ENCODE data around the gene DIAPH3.

The DIAPH3 gene

DNA sequence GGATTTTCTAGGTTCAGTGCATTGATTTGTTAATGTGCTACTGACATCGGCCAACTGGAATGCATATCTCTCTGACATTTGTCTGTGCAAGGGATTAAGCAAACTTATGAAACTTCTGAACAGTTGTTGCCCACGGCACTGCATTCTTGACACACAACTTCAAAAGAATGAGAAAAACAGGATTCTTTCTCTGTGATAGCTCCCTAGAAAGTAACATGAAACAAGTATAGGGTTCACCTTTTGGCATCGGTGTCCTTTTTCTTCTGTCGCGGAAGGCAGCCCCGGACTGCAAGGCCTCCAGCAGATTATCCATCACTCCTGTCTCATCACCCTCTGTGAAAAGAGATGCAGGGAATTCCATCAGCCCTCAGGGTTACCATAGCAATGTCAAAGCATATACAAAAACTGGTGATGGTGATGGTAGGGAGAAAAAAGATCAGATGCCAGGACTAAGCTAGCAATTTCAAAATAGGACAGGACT is 389.2 kb downstream of the DIAPH3 start:
- DNase-seq (ENCODE audit: low read depth in 2 of 2): no peak

DNA sequence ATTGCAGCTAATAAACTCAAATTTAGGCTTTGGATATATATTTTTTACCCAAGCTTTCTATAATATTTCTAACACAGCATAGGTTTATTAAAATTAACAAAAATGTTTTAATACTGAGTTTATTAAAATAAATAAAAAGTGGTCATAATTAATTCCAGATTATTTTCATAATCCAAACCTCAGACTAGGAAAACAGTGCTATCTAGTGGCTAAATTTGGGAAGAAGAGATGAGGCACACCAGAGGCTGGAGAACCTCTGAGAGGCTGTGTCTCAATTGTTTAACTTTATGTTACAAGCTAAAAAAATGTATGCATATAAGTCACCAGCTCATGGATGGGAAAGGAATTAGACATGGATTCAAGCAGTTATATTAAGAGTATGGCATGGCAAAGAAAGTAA is 392.5 kb downstream of the DIAPH3 start:
- DNase-seq (ENCODE audit: low read depth in 2 of 2): no peak

DNA sequence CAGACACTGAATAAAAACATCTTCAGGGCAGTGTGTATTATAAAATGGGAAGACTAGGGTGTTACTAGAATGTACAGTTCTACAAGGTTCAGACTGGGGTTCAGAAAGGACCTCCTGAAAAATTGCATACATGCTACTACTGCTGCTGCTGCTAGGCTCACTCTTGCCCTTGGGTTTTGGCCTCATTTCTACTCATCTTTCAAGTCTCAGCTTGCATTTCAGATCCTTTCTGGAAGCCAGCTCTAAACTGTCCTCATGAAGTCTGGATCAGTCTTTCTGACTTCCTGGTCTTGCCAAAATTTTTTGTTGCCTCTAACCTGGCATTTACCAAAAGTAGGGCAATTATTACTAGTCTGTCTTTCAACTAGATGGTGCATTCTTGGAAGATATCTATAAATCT is 393.3 kb downstream of the DIAPH3 start:
- no peak for DNase-seq (ENCODE audit: low read depth in 2 of 2)

DNA sequence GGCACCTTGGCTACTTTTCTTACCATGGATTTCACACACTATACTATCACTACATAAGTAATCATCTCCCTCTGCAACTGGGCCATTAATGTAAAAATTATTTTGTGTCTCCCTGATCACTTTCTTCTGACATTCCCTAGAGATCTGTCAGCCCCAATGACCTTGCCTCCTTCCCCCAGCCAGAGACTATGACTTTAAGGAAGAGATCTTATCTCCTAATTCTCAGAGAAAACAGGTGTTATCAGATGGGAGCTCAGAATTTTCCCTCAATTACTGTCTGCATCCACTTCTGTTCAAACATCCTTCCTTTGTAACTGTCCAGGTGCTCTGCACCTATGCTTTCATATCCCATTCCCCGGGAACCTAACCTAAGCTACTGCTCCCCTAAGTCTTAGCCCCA is 397.5 kb downstream of the DIAPH3 start:
- DNase-seq (ENCODE audit: low read depth in 2 of 2): no peak

DNA sequence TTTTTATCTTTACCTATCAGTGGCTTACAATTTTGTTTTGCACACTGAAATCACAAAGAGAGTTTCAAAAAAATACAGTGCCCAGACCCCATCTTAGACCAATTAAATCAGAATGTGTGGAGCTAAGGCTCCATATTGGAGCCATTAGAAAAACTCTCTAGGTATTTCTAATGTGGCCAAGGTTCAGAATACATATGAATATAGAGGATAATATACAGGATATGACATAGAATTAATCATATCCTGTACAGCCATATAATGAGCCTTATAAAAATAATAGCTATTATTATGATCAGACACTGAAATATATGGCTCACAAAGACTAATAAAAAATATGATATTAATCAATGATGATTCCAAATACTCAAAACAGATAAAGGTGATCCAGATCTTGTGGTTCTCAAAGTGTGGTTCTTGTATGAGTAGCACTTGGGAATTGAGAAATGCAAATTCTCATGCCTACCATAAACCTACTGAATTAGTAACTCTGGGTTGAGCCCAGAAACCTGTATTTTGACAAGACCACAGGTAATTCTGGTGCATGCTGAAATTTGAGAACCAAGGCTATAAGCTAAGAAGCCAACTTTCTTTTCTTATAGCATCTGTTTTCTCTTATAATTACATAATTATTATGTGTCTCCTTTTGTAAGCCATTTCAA is 408.0 kb downstream of the DIAPH3 start:
- DNase-seq (ENCODE audit: low read depth in 2 of 2): no peak

DNA sequence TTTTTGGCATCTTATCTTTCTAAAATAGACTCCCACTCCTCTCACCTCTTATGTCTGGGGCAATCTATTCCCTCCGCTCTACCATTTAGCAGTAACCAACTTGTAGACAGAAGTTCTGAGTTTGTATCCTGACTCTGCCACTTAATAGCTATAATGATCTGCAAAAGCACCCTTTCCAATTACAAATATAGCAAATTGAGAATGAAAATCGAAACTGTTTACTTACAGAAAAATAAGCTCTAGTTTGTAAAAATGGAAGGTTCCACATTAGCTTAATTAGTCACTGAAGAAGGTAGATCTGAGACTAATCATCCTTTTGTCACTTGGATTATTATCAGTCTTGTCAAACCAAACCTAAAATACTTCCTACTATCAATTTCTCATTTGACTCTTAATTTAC is 409.3 kb downstream of the DIAPH3 start:
- no peak for DNase-seq (ENCODE audit: low read depth in 2 of 2)

DNA sequence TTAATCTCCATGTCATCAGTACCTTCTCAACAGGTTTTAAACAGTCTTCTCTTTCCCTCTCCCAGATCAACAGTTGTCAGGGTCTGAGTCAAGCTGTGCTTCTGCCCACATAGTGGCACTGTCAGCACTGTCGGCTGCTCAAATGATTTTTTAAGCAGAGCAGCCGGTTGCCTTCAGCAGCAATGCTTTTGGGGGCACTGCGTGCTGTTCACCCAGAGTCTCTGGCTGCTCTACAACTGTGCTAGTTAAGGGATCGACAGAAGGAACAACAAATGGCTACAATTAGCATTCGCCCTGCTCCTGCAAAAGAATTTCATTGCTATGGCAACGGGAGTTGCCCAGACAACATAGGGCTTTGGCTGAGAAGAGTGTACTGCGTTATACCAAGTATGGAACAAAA is 412.9 kb downstream of the DIAPH3 start:
- no peak for DNase-seq (ENCODE audit: low read depth in 2 of 2)

DNA sequence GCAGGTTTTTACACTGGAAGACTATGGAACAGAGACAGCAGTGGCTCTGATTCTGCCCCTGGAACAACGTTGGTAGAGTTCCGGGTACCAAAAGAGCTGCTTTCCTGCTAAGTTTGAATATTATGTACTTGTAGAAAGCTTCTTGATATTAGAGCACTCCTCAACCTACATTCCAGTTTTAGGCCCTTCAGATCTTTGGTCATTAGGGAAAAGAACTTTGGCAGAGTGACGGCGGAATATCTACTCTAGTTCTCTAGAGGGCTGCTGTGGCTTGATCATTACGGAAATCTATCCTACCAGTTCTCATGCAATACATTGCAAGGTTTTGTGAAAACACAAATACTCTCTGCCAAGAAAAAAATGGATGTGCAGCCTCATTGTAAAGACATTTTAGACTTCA is 415.7 kb downstream of the DIAPH3 start:
- DNase-seq (ENCODE audit: low read depth in 2 of 2): no peak

DNA sequence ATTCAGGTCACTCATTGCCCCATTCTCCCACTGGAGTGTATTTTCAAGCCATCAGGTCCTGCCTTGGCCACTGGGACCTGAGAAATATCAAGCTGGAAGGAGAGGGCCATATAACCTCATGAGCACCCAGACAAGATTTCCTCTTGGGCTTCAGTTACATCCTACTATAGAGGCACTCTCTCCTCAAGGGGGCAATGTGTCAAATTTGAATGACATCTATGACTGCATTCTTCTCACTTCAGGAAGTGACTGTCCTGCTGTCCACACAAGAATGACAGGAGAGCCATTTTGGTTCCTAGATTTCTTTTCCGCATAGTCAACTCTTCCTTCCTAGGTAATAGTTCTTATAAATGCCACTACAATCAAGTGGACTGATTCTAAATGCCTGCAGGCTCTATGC is 416.2 kb downstream of the DIAPH3 start:
- DNase-seq (ENCODE audit: low read depth in 2 of 2): no peak

DNA sequence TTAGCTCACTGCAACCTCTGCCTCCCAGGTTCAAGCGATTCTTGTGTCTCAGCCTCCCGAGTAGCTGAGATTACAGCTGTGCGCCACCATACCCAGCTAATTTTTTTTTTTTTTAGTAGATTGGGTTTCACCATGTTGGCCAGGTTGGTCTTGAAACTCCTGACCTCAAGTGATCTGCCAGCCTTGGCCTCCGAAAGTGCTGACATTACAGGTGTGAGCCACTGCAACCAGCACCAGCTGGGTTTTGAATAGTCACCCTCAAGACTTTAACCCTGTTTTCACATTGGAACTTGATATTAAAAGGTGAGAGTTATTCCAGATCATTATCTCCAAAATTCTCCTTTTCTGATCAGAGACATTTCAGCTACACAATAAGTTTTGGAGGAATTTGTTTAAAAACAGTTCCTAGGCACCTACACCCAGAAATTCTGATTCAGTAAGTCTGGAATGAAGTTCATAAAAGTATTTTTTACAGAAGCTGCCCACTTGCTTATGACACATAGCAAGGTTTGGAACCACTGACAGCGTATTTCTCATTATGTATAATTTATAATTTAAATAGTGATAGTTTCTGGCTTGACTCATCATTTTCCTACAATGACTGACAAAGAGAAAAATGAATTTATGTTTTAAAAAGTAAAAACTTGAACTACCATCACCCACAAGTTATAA is 417.3 kb downstream of the DIAPH3 start:
- no peak for DNase-seq (ENCODE audit: low read depth in 2 of 2)

DNA sequence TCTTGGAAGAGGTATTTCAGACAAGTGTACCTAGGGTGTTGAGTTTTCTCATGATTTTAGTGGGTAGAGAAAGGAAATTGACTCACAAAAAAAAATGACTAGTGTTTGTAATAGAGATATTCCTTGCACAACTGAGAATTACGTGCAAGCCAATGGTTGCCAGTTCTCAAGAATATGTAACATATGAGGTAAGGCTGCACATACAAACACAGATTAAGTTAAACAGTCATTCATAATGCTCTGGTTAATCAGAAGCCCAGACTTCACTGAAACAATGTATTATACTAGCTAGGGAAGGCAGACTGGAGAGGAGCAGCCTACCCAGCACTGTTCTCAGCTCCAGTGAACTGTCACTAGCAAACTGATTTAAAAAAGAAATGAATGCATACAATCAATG is 418.3 kb downstream of the DIAPH3 start:
- no peak for DNase-seq (ENCODE audit: low read depth in 2 of 2)

DNA sequence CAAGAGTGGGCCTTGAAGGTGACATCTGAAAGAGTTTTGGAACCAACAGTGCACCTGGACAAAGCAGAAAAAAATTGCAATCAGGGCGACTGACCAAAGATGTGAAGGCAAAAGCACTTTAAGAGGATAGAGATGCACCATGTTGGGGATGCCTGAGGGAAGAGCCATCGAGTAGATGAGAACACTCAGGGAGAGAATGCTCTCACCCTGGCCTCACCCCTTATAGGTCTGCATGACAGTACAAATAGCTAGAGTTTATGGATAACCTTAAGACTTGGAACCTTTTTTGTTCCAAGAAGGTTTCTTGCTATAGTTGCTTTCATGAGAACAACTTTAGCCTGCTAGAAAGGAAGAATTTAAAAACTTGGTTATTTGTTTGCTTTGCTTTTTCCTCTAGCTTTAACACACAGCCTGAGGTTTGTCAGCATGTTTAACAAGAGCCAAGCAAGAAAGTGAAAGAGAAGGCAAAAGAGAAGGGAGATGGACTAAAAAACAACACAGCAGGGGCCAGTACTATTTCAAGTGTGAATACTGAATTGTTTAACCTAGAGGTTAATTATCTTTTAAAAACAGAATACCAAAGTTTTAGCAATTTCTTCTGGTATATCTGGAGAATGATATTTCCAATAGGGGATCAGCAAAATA is 418.9 kb downstream of the DIAPH3 start:
- no peak for DNase-seq (ENCODE audit: low read depth in 2 of 2)

DNA sequence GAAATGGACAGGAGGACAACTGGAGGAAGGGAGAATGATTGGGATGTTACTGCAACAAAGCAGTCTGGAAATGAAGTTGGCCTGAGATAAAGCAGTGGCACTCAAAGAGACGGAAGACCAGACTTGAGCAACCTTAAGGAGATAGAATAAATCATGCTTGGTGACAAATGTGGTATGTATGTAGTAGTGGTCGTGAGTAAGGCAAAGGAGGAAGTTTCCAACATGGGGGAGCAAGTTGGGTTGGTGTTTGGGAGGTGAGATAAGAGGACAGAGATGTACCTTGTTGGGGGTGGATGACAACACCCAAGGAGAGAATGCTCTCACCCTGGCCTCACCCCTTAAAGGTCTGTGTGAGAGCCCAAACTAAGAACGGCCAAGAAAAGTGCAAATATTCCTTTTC is 420.5 kb downstream of the DIAPH3 start:
- no peak for DNase-seq (ENCODE audit: low read depth in 2 of 2)

DNA sequence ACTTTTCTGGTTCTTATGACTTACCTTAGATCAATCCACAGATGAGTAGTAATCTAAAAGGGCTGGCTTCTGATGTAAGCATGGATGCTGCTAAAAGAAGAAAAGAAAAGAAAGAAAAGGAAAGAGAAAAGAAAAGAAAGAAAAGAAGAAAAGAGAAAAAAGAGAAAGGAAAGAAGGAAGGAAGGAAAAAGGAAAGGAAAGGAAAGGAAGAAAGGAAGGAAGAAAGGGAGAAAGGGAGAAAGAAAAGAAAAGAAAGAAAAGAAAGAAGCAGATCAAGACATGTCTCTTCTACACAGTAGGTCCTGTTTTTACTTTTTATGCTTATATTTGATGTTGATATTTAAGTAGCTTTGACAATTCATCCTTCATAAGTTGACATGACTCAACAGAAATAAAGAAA is 421.3 kb downstream of the DIAPH3 start:
- DNase-seq (ENCODE audit: low read depth in 2 of 2): no peak

DNA sequence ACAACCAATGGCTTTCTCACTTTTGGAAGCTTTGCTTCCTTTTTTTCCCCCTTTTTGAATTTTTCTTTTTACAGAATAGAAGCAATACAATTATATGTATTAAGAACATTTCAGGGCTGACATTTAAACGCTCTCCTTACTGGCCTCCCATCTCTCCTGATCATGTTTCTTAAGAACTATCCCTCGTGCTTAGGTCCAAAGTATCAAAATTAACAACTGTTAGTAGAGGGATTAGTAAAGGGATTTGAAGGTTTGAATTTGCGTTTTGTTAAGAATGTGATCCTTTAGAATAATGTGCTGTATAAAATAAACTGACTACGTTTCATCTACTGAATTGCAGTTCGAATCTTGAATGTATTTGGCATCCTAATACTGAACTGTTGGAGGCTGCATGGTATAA is 424.8 kb downstream of the DIAPH3 start:
- no peak for DNase-seq (ENCODE audit: low read depth in 2 of 2)

DNA sequence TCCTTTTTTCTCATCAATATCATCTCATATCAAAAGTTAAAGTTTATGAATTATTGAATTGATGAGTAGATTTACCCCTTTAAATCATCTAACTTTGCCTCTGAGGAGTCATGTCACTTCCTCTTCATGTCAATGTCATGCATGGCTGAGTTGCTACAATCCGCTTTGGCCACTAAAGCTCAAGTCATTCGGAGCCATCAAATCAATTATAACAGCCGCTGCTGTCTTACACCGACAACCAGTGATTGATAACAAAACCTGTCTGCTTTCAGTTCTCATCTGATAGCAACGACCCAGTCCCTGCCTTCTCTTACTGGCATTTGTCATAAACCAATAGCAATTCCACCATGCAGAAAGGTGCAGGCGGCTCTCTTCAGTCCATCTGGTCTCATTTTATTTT is 429.3 kb downstream of the DIAPH3 start:
- no peak for DNase-seq (ENCODE audit: low read depth in 2 of 2)

DNA sequence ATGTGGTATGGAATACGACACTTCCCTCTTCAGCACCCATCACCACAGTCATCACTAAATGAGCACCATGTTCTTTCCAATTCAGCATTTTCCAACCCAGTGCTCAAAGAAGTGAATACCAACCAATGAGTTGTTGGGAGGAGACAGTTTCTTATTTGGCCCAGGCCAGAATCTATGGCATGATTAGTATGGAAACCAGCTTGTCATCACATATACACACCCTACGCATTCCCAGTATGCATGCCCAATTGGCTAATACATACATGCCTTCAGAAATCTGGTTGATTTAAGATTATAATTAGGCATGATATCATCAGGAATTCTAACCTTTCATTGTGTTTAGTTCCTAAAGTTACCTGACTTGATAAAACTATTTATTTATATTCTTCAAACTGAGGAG is 430.0 kb downstream of the DIAPH3 start:
- no peak for DNase-seq (ENCODE audit: low read depth in 2 of 2)

DNA sequence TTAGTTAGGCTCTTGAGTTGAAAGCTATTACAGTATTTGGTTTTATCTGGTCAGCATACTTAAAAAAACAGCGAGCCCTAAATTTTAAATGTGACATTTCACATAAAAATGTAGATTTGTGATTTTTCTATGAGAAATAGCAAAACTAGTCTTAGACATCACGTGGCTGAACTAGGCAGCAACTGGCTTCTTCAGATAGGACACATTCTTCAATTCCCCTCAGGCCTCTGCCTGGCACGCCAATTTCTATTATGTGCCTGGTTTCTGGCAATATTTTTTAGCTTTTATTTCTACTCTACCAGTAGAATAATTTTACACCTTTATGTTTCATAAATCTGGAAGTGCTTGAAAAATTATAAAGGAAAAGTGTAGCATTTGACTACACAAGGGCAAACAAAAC is 433.7 kb downstream of the DIAPH3 start:
- no peak for DNase-seq (ENCODE audit: low read depth in 2 of 2)

DNA sequence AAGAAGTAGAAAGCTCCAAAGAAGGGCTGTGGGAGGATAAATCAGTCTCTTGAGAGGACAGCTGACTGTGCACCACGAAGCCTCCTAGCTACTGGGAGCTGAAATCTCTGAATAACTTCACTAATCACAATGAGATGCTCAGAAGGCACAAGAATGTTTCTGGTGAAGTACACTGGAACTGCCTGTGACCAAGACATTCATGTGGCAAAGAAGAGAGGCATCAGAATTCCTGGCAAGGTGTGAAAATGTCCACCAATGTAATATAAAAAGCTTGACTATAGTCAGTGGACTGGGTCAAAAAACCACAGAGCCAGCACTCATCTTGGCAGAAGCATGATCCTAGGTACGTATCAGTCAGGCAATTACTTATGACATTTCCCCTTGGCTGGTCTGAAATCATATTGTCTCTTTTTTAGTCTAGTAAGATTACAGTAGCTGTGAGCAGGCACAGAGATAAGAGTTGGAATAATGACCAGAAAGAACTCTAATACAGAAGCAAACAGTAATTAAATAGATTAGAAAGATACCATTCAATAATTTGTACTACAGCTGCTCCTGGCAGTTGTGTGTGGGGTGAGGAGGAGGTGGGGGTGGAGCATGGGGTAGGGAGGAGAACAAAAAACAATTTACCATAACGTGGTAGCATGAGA is 434.7 kb downstream of the DIAPH3 start:
- no peak for DNase-seq (ENCODE audit: low read depth in 2 of 2)

DNA sequence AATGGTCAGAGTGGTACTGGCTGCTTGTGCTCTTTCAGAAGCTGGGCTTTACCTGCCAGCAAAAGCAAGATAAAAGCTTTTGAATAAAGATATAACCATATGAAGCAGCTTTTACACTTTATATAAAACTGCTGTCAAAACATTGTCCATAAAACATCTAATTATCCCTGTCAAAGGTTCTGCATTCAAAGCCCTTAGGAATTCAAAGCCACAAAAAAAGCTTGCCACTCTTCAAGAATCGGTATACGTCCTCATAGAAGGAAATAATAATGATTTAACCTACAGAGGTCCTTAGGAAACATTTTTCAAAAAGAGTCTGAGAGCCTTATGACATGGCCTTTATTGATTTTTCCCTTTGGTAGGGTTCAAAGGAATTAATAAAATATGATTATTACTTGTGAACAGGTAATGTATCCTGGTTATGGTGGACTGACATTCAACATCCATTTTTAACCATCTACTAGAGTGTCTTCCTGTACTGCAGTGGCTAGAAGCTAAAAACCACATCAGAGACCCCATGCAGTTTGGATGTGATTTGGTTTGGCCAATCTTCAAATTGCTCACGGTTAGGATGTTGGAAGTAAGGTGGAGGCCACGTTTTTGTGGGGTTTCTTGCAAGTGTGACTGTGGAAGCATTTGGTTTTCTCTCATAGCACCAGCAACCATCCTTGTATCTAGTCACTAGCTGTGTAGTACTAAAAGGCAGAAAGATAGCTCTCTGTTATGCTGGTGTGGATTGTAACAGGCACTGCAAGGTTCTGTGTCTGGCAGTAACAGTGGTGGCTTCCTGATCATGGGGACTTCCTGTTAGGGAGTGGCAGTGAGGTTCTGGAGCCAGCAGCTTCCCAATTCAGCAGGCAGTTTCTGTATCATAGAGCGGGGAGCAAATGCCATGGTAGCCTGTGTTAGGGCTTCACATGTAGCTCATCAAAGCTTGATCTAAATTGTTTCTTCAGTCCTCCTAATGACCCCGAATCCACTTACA is 441.5 kb downstream of the DIAPH3 start:
- DNase-seq (ENCODE audit: low read depth in 2 of 2): no peak

DNA sequence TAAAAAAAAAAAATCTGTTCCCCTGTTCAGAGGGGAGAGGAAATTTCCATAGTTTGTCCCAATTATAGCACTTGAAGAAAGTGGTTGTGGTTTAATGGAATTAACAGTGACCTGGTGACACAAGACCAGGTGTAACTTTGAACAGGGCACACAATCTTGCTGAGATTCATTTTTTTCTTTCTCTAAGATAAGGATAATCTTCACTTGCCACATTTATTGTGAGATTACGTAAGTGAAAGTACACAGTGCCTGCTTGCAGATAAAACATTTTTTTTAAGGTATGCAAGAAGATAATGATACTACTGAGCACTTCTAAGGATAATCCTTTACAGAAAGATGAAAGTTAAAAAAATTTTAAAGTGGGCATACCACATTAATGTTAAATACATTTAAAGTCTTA is 448.1 kb downstream of the DIAPH3 start:
- no peak for DNase-seq (ENCODE audit: low read depth in 2 of 2)
